ENCODE data around the gene TRAPPC14. TPM values are rescaled to one million over a fixed set of nuclear protein-coding genes. Genes with fewer than 3 reads are reported as not detected.

The TRAPPC14 gene
- total and polyA plus RNA-seq, 10 of the 15 experiments (the other 5 are each of a cell fraction or from before 2014, with no cell fraction given): 0.21 to 24.7 (median 7.5) TPM

- Histone ChIP-seq H3K4me3 (no peak overlapping the region), H3K36me3 (ENCODE audit: control insufficient read depth in 2 of 2, insufficient read depth in 2 of 2, low read length in 1 of 2) (no peaks in the 10 kb centered on the region), H3K9ac (ENCODE audit: control insufficient read depth, insufficient read depth, low read length) (no peak overlapping the region), H4K20me1 (ENCODE audit: control insufficient read depth, insufficient read depth) (no peaks in the 10 kb centered on the region), H3K79me2 (ENCODE audit: control insufficient read depth, insufficient read depth, low read length) (no peaks in the 10 kb centered on the region), H3K9me3 (replicated peaks; ENCODE audit: control insufficient read depth, insufficient read depth, low read length) (no peaks in the 10 kb centered on the region), H3K27ac (ENCODE audit: control insufficient read depth, insufficient read depth) (no peak overlapping the region), H3K27me3 (replicated peaks in 1 of 2; ENCODE audit: control insufficient read depth in 2 of 2, insufficient read depth in 2 of 2, low read length in 1 of 2) (no peaks in the 10 kb centered on the region), H3K4me1 (ENCODE audit: control insufficient read depth, insufficient read depth, low read length) (peaks cover 28% of the 10 kb centered on the region), H2AFZ (ENCODE audit: control insufficient read depth, low read depth, low read length) (no peak overlapping the region), H3K4me2 (ENCODE audit: control insufficient read depth, insufficient read depth) (no peak overlapping the region)
- FAIRE-seq (no peak), ATAC-seq (peak; percentile 42; the same call in 2 of the 3 replicates), DNase-seq (ENCODE audit: low read depth, low spot score) (no peak)
- CTCF ChIA-PET: interaction anchor here (1.1 to 3.9 kb wide), 10 partner anchors 11 to 218 kb away, joined by 6 to 113 read pairs (median 24); partner anchors contain the start of genes GPC2, LAMTOR4, PVRIG and STAG3
- SMC1A ChIA-PET (ENCODE audit: uncharacterized antibody, unreplicated experiment): interaction anchor here (0.8 to 3.9 kb wide), 6 partner anchors 9 to 156 kb away, joined by 3 to 140 read pairs (median 6); no protein-coding TSS in a partner anchor
- TF ChIP-seq CTCF (IDR thresholded peaks at IDR 0.05 in 2 of 3, conservative IDR thresholded peaks at IDR 0.05 in 1 of 3; ENCODE audit: control insufficient read depth in 2 of 3, extremely low read depth in 1 of 3, insufficient read depth in 1 of 3, low read depth in 3 of 3, low read length in 3 of 3) (0 out of 6 replicates have a peak, but pooled peaks of 1 of the 3 experiments have one; percentile 24), ESRRA (IDR thresholded peaks at IDR 0.05; ENCODE audit: low read length) (no peak)
- in situ Hi-C loops (cut with MboI): no loop called here
- RAD21 ChIA-PET (ENCODE audit: unreplicated experiment): interaction anchor here (1.4 to 2.6 kb wide), 5 partner anchors 10 to 40 kb away, joined by 4 to 35 read pairs (median 8); partner anchors contain the start of gene LAMTOR4
- BruUV-seq (replicated peaks): no TSS peak
- WGBS (ENCODE audit: insufficient coverage, insufficient replicate concordance, low lambda C conversion rate, missing lambda C conversion rate): 66% methylated on average over 3 of the region's 3 CpGs
- POLR2A ChIA-PET: interaction anchor here (1.0 to 1.5 kb wide), 4 partner anchors 9 to 29 kb away, joined by 3 to 4 read pairs (median 4); no protein-coding TSS in a partner anchor
- intact Hi-C loops (cut with micrococcal nuclease; ENCODE audit: unreplicated experiment): no loop called here
Observed at GRCh38 chr7:100189061-100189460, 30.5 kb upstream of the TRAPPC14 start.

GRCh38 chr7:100185726-100186125, 27.2 kb upstream of the TRAPPC14 start:
- no peak overlapping the region for H3K4me2 ChIP-seq (ENCODE audit: control insufficient read depth, insufficient read depth)
- no peaks in the 10 kb centered on the region for H4K20me1 ChIP-seq (ENCODE audit: control insufficient read depth, insufficient read depth)
- peaks cover 4% of the 10 kb centered on the region for H3K4me1 ChIP-seq (ENCODE audit: control insufficient read depth, insufficient read depth, low read length)
- SMC1A ChIA-PET (ENCODE audit: uncharacterized antibody, unreplicated experiment): interaction anchor here (0.8 to 1.4 kb wide), 4 partner anchors 9 to 222 kb away, joined by 3 to 9 read pairs (median 6); no protein-coding TSS in a partner anchor
- H3K4me3 ChIP-seq: no peak overlapping the region
- no peaks in the 10 kb centered on the region for H3K9me3 ChIP-seq (replicated peaks; ENCODE audit: control insufficient read depth, insufficient read depth, low read length)
- H3K27me3 ChIP-seq (replicated peaks in 1 of 2; ENCODE audit: control insufficient read depth in 2 of 2, insufficient read depth in 2 of 2, low read length in 1 of 2): no peaks in the 10 kb centered on the region
- RAD21 ChIA-PET (ENCODE audit: unreplicated experiment): interaction anchor here (1.3 kb wide), 1 partner anchor 10 kb away, joined by 5 read pairs; no protein-coding TSS in a partner anchor
- no peak overlapping the region for H2AFZ ChIP-seq (ENCODE audit: control insufficient read depth, low read depth, low read length)
- no peaks in the 10 kb centered on the region for H3K36me3 ChIP-seq (ENCODE audit: control insufficient read depth in 2 of 2, insufficient read depth in 2 of 2, low read length in 1 of 2)
- POLR2A ChIA-PET: interaction anchor here (0.7 to 2.2 kb wide), 3 partner anchors 14 to 158 kb away, joined by 3 to 7 read pairs (median 6); no protein-coding TSS in a partner anchor
- DNase-seq (ENCODE audit: low read depth, low spot score): no peak
- H3K79me2 ChIP-seq (ENCODE audit: control insufficient read depth, insufficient read depth, low read length): no peaks in the 10 kb centered on the region
- 100% methylated on average over 2 of the region's 2 CpGs for WGBS (ENCODE audit: insufficient coverage, insufficient replicate concordance, low lambda C conversion rate, missing lambda C conversion rate)
- H3K27ac ChIP-seq (ENCODE audit: control insufficient read depth, insufficient read depth): no peak overlapping the region
- CTCF ChIA-PET: interaction anchor here (0.9 to 1.7 kb wide), 5 partner anchors 14 to 55 kb away, joined by 3 to 5 read pairs (median 4); no protein-coding TSS in a partner anchor
- FAIRE-seq: peak; percentile 62
- H3K9ac ChIP-seq (ENCODE audit: control insufficient read depth, insufficient read depth, low read length): no peak overlapping the region
- no TSS peak for BruUV-seq (replicated peaks)
- in situ Hi-C loops (cut with MboI): no loop called here
- no peak for ATAC-seq
- intact Hi-C loops (cut with micrococcal nuclease; ENCODE audit: unreplicated experiment): no loop called here
- TF ChIP-seq EED (IDR thresholded peaks at IDR 0.05; ENCODE audit: low read depth) (no peak), USF1 (IDR thresholded peaks at IDR 0.05; ENCODE audit: borderline replicate concordance, extremely low read length, insufficient read depth, low read depth, low read length) (no peak), MEF2B (IDR thresholded peaks at IDR 0.05; ENCODE audit: partially characterized antibody, poor library complexity, severe bottlenecking) (no peak), TBL1XR1 (IDR thresholded peaks at IDR 0.05; ENCODE audit: low read depth, low read length) (no peak), TAF1 (IDR thresholded peaks at IDR 0.05; ENCODE audit: borderline replicate concordance, low read depth, low read length) (no peak), CHD1 (IDR thresholded peaks at IDR 0.05; ENCODE audit: low read depth, low read length) (no peak), TCF7 (IDR thresholded peaks at IDR 0.05; ENCODE audit: borderline replicate concordance) (no peak), IRF5 (IDR thresholded peaks at IDR 0.05; ENCODE audit: borderline replicate concordance) (no peak), SRF (IDR thresholded peaks at IDR 0.05; ENCODE audit: low read depth in 2 of 2, low read length in 2 of 2) (no peak), MEF2A (IDR thresholded peaks at IDR 0.05; ENCODE audit: insufficient read depth, low read depth, low read length) (no peak)

Measured in GM12878 (cell line).